ENCODE data around the gene ST3GAL3.

Gene ST3GAL3

GRCh38 chr1:43921022-43921421 is 213.7 kb downstream of the ST3GAL3 start:
- no peak for DNase-seq

DNA sequence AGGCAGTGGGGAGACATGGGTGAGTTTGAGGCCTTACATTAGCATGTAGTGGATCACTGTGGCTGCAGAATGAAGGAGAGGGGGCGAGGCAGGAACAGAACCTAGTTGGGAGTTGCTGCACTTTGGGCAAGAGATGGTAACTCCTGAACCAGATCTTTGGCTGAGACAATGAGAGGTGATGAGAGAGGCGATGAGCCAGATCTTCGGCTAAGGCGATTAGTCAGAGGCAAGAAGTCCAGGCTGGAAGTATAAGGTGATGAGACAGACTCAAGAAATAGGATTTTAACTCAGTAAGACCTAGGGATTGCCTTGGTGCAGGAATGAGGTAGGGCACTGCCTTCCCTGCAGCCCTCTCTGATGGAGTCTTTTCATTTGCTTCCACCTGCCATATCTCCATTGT is 217.2 kb downstream of the ST3GAL3 start:
- DNase-seq: no peak

DNA sequence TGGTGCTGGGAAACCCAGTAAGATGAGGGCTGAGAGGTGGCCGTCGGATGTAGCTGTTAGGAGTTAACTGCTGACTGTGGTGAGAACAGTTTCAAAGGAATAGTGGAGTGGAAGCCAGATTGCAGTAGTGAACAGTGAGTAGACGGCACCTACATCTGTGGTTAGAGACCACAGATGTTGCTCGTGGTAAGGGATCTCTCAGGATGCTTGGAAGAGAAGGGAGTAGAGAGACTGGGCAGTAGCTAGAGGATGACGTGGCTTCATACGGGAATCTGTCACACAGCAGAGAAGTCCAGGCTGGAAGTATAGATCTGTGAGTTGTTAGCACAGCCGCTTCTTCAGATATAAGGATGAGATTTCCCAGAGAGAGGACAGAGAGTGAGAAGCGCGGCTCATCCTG is 218.5 kb downstream of the ST3GAL3 start:
- DNase-seq: no peak

DNA sequence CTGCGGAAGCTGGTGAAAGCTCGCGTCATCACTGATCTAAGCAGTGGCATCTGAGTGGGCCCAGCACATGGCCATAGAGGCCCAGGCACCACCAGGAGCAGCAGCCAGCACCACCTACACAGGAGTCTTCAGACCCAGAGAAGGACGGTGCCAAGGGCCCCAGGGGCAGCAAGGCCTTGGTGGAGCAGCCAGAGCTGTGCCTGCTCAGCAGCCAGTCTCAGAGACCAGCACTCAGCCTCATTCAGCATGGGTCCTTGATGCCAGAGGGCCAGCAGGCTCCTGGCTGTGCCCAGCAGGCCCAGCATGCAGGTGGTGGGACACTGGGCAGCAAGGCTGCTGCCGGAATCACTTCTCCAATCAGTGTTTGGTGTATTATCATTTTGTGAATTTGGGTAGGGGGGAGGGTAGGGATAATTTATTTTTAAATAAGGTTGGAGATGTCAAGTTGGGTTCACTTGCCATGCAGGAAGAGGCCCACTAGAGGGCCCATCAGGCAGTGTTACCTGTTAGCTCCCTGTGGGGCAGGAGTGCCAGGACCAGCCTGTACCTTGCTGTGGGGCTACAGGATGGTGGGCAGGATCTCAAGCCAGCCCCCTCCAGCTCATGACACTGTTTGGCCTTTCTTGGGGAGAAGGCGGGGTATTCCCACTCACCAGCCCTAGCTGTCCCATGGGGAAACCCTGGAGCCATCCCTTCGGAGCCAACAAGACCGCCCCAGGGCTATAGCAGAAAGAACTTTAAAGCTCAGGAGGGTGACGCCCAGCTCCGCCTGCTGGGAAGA is 223.0 kb downstream of the ST3GAL3 start:
- no peak for DNase-seq

DNA sequence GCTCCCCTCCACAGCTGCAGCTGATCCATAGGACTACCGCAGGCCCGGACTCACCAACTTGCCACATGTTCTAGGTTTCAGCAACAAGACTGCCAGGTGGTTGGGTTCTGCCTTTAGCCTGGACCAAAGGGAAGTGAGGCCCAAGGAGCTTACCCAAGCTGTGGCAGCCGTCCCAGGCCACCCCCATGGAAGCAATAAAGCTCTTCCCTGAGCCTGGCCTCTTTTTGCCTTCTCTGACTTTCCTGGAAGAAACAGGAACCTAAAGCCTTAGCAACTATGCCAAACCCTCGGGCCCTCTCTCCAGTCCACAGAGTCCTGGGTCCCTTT is 223.6 kb downstream of the ST3GAL3 start:
- no peak for DNase-seq

DNA sequence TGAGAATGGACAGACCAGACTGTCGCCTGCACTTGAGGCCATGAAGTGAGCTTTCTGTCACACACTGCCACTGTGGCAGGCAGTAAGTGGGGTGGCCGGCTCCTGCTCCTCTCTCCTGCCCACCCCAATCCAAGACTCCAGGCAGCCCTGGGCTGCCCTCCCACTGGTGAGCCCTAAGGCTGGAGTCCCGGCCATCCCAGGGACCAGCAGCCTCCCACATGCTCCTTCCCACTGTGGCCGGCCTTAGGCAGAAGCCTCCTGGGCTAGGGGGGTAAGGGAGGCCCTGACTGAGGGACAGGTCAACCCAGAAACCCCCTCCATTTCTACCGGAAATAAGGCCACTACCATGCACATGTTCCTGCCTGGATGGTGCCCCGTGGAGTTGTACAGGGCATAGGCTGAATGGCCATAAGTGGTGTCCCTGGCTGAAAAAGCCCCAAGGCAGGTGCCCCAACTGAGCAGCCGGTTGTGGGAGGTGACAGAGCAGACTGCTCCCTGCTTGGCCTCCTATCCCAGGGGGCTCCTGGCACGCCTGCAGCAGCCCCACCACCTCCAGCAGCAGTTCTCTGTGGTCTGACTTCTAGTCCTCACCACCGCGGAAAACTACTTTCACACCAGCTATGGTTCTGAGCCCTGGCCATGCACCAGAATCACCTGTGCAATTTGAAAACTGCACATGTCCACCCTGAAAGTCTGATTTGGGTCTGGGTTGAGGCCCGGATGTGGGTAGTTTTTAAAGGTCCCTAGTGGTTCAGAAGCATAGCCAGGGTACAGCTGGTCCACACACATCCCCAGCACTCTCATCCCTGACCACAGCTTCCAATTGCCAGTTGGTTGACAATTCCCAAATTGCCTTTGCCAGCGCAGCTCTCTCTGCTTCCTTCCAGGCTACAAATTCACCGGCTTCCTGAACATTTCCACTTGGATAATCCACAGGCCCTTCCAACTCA is 224.7 kb downstream of the ST3GAL3 start:
- no peak for DNase-seq

- no peak for DNase-seq
These were observed 225.6 kb downstream of the ST3GAL3 start for GRCh38 chr1:43932786-43933385.

- no peak for DNase-seq
These were observed 226.2 kb downstream of the ST3GAL3 start, which contains the start of gene ARTN for GRCh38 chr1:43933386-43934100. ARTN (plus strand) TSS chr1:43933801; CDS start chr1:43935657, 1,856 bp downstream.

DNA sequence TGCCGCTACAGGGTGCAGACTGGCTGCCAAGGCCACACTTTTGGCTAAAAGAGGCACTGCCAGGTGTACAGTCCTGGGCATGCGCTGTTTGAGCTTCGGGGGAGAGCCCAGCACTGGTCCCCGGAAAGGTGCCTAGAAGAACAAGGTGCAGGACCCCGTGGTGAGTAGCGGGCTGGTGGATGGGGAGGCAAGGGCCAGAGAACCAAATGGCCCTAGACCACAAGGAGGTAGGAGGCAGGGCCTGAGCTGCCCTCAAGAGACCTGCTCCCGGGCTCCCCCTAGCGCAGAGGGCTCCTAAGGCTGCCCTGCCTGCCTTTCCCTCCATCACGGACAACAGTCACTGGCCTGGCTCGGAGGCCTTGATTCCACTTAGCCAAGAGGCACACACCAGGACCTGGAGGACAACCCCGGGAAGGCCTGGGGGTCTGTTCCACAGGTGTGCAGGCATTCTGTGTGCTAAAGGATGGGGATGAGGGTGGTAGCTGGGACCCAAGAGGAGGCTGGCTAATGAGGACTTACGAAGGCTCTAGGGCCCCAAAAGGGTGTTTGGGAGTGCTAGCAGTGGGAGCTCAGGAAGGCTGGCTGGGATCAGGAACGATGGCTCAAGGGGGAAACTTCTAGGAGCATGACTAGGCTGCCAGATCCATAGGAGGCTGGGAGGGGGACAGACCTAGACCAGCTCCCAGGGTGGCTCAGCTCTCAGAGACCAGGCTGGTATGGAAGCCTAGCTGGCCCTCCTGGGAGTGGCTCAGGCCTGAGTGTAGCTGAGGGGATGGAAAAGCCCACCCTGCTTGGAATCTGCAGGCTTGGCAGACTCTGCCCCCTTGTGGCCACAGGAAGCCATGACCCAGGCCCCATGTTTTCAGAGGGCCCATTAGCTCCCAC is 227.0 kb downstream of the ST3GAL3 start:
- DNase-seq: peak; percentile 31 to 66

DNA sequence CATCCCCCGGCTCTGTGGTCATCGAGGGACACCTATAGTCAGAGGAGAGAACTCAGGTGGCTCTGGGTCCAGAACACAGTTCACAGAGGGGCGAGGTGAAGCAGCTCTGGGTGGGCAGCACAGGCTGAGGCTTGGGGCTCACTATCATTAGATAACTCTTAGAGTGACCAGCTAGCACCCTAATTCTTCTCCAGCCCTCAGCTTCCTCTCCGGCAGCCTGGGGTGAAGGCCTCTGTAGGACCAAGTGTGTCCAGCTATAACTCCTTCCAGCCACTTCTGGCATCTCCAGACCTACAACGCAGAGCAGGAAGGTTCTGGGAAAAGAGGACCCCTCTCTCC is 227.6 kb downstream of the ST3GAL3 start:
- DNase-seq: no peak

GRCh38 chr1:43935711-43936427 is 228.5 kb downstream of the ST3GAL3 start:
- DNase-seq: no peak

DNA sequence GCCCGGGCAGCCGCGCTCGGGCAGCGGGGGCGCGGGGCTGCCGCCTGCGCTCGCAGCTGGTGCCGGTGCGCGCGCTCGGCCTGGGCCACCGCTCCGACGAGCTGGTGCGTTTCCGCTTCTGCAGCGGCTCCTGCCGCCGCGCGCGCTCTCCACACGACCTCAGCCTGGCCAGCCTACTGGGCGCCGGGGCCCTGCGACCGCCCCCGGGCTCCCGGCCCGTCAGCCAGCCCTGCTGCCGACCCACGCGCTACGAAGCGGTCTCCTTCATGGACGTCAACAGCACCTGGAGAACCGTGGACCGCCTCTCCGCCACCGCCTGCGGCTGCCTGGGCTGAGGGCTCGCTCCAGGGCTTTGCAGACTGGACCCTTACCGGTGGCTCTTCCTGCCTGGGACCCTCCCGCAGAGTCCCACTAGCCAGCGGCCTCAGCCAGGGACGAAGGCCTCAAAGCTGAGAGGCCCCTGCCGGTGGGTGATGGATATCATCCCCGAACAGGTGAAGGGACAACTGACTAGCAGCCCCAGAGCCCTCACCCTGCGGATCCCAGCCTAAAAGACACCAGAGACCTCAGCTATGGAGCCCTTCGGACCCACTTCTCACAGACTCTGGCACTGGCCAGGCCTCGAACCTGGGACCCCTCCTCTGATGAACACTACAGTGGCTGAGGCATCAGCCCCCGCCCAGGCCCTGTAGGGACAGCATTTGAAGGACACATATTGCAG is 229.3 kb downstream of the ST3GAL3 start:
- no peak for DNase-seq

DNA sequence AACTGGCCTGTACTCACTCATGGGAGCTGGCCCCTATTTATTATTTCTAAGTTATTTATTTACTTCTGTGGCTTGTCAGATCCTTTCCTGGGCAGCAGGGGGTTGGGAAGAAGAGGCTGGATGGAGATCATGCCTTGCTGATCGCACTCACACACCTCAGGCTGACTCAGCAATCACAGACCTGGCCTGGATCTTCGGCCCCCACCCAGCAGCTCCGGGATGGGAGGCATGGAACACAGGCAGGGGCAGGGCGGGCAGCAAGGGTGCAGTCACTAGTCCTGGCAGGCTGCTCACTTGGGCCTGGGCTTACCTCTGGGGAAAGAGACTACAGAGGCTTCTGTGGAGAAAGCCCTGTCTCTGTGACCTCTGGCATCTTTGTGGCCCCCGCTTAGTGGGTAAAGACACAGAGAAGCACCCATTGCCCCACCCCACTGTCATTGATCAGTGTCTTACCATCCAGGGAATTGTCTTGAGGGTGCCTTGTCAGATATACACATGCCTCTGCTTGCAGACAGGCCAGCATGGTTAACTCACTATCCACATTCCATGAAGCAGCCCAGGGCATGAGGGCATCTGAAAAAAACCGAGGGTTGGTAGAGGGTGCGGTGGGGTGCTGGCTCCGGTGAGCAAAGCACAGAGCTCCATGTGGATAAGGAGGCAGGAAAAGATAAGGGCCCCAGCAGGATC is 230.0 kb downstream of the ST3GAL3 start:
- DNase-seq: no peak

GRCh38 chr1:43938383-43938782 is 231.0 kb downstream of the ST3GAL3 start:
- no peak for DNase-seq

GRCh38 chr1:43938892-43939587 is 231.7 kb downstream of the ST3GAL3 start:
- peak in 1 of 2 experiments; percentile 23 for DNase-seq

DNA sequence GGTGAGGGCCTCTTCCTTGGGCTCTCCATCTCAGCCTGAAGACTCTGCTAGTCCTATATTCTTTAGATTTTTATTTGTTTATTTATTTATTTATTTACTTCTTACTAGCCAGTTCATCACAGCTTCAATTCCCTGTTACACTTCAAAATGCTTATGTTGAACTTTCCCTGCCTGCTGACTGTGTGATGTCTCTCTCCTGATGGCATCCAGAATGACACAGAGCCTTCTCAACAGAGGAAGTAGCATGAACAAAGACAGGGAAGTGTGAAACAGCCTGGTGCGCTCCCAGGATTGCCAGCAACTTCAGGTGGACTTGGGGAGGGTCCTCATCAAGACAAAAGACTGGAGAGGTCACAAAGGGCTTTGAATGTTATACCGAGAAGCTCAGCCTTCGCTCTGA is 235.1 kb downstream of the ST3GAL3 start:
- DNase-seq: no peak

GRCh38 chr1:43944860-43945259 is 237.5 kb downstream of the ST3GAL3 start:
- no peak for DNase-seq

- DNase-seq: no peak
These were observed 238.4 kb downstream of the ST3GAL3 start for GRCh38 chr1:43945674-43946235.
